ENCODE measurements around the gene SLBP. TPM values are rescaled to one million over a fixed set of nuclear protein-coding genes. Genes with fewer than 3 reads are reported as not detected.

The SLBP gene
- total RNA-seq, 1 donor, result 61.9 TPM

DNA sequence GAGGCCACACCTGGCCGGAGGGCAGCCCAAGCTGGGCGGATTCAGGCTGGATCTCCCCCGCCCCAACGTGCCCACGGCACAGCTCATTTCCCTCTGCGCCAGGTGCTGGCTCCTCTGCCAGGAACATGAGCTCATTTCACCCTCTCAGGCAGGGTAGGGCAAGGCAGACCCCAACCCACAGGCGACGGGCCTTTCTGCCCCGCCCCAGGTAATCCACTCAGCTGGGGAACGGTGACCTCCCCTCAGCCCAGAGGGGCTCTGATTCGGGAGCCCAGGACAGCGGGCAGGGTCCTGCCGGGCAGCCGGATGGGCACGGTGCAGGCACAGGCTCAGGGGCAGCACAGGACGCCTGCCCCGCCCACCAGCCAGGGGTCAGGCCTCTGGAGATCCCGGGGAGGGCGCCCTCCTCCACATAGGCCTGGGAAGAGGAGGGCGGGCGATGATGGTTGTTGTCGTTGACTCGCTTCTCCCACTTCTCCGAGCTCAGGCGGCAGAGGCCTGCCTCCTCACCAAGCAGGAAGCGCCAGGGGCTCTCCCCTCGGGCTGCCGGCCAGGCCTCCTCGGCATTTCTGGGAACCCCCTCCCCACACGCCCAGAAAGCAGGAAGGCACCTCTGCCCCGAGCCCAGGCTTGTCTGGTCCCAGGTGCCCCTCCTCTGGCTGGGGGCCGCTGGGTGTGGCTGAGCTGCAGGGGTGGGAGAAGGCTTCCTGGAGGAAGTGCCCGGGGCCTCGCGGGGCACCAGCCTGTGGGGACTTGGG is 40.3 kb upstream of the SLBP start:
- H3K4me3 ChIP-seq (ENCODE audit: low read length), result no peak overlapping the region

DNA sequence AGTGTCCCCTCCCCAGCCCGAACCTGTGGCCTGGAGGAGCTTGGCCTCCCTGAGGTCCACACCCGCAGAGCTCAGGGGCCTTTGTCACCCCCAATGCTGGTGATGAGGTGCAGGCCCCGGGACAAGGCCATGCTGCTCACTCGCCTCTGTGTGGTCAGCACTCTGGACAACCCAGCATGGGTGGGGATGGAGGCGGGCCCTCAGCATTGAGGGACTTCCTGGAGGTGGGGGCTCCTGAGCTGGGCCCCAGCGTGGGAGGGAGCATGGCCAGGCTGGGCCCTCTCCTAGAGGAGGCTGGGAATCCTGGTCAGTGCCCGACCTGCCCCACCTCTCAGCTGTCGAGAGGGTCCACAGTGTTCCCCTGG is 39.8 kb upstream of the SLBP start:
- Histone ChIP-seq H3K27me3 (ENCODE audit: insufficient read depth, low read length) (no peaks in the 10 kb centered on the region), H3K4me3 (ENCODE audit: low read length) (no peak overlapping the region), H3K4me1 (ENCODE audit: insufficient read depth, low read length) (peaks cover 21% of the 10 kb centered on the region), H3K9me3 (ENCODE audit: low read depth, low read length) (no peaks in the 10 kb centered on the region)

More for the DNA sequence above, 40.3 kb upstream of the SLBP start:
- no peaks in the 10 kb centered on the region for H3K9me3 ChIP-seq (ENCODE audit: low read depth, low read length)
- peaks cover 21% of the 10 kb centered on the region for H3K4me1 ChIP-seq (ENCODE audit: insufficient read depth, low read length)
- H3K27me3 ChIP-seq (ENCODE audit: insufficient read depth, low read length), result no peaks in the 10 kb centered on the region

DNA sequence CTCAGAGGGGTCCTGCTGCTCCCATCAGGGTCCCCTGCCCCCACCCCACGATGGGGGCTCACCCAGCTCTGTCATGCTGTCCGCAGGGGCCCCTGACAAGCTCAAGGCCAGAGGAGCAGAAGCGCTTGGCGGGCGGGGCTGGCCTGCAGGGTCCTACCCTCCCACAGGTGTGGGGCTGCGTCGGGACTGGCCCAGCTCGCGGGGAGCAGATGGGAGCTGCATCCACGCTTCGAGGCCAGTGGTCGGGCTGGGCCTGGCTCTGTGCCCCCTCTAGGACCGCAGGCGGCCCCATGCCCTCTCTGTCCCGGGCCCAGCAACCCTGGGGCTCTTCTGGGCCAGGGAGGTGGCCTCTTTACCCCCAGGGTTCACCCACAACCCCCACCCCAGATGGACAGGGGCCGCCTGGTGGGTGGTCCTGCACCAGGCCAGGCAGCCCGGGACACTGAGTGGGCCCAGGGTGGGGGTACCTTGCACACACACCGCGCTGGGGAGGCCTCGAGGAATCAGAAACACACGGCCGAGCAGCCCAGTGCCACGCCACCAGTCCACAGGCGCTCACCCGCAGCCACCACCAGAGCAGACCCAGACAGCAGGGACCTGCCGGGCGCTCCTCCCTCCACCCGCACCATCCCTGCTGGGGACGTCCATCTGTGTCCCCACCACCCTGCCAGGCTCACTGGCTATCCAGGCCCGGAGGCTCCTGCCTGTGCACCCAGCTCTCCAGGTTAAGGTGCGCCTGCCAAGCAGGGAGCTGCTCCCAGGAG is 39.2 kb upstream of the SLBP start:
- H3K4me1 ChIP-seq (ENCODE audit: insufficient read depth, low read length), result peaks cover 21% of the 10 kb centered on the region
- H3K9me3 ChIP-seq (ENCODE audit: low read depth, low read length), result no peaks in the 10 kb centered on the region
- no peaks in the 10 kb centered on the region for H3K27me3 ChIP-seq (ENCODE audit: insufficient read depth, low read length)
- no peak overlapping the region for H3K4me3 ChIP-seq (ENCODE audit: low read length)

DNA sequence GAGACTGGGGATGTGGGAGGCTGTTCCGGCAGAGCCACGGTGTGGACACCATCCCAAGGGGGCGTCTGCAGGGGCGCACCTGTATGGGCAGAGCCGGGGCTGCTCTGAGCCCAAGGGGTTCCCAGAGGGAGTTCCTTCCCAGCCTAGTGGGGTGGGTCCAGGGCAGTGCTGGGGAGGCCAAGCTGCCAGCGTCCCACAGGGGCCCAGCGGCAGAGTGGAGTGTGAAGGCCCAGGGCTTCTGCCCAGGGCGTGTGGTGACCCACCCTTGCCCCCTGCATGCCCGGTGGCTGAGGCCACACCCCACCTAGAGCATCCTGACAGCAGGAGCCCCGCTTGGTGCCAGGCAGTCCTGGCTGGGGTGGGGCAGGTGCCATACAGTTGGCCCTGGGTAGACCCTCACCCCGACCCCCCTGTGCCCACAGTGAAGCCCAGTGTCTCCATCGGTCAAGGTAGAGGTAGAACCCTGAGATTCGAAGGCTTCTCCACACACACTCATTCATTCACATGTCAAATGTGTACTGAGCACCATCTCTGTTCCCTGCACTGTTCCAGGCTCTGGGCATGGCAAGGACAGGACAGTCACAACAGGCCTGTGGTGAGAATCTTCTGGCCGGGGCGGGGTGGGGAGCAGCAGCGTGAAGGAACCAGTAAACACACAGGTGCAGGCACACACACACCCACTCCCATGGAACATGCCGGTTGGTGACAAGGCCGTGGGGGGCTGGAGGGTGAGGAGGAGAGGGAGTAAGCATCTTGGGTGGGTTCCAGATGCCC is 38.4 kb upstream of the SLBP start:
- Histone ChIP-seq H3K4me1 (ENCODE audit: insufficient read depth, low read length) (peaks cover 21% of the 10 kb centered on the region), H3K27me3 (ENCODE audit: insufficient read depth, low read length) (no peaks in the 10 kb centered on the region), H3K9me3 (ENCODE audit: low read depth, low read length) (no peaks in the 10 kb centered on the region), H3K4me3 (ENCODE audit: low read length) (no peak overlapping the region)

DNA sequence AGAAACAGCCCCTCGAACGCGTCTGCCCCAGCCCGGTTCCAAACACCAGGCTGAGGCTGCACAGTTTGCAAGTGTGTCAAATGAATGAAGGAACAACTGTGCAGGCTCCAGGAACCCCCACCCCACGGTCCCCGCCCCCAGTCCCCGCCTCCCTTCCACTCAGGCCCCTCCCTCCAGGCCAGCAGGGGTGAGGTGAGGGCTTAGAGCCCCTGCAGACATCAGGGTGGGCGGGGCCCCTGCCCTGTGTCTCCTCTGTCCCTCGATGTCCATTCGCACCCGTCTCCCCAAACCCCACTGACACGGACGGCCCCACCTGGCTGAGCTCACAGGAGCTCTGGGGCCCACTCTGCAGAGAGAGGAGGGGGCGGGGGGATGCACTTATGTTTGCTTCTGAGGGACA is 37.7 kb upstream of the SLBP start:
- Histone ChIP-seq H3K4me3 (ENCODE audit: low read length) (no peak overlapping the region), H3K27me3 (ENCODE audit: insufficient read depth, low read length) (no peaks in the 10 kb centered on the region), H3K9me3 (ENCODE audit: low read depth, low read length) (no peaks in the 10 kb centered on the region), H3K4me1 (ENCODE audit: insufficient read depth, low read length) (peaks cover 21% of the 10 kb centered on the region)

DNA sequence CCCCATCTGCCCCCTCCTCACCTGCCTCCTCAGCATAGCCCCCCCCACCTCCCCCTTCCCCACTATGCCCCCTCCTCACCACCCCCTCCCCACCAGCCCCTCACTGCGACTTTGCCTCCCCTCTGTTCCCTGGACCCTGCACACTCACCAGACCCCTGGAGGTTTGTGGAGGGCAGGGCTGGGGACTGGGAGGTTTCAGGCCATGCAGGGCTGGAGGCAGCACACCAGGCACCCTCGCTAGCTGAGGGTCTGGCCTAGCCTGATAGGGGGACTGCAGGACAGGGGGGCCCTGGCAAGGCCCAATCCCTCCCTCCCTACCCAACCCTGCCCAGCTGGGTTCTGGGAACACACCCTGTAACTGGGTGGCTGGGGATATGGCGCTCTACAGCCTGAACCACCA is 37.3 kb upstream of the SLBP start:
- Histone ChIP-seq H3K27me3 (ENCODE audit: insufficient read depth, low read length) (no peaks in the 10 kb centered on the region), H3K4me1 (ENCODE audit: insufficient read depth, low read length) (peaks cover 21% of the 10 kb centered on the region), H3K4me3 (ENCODE audit: low read length) (no peak overlapping the region)

DNA sequence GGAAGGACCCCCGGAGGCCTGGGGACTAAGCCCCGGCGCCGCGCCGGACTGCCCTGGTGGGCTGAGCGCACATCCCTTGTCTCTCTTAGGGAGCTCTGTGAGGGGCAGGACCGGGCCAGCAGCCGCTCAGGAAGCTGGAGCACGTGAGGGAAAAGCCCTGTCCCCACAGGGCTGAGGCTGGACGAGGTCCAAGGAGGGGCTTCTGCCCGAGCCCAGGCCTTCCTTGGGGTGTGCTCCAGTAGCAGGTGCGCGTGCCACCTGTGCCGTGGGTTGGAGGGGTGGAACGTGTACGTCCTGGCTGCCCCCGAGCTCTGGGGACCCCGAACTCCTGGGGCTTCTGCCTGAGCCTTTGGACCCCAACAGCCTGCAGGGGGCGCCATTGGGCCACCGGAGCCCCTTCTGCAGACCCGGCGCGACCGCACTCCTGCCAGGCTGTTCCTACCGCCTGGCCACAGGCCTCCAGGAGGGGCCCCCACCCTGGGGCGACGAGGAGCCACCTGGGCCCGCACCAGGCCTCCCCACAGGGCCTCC is 36.4 kb upstream of the SLBP start:
- Histone ChIP-seq H3K27me3 (ENCODE audit: insufficient read depth, low read length) (no peaks in the 10 kb centered on the region), H3K4me1 (ENCODE audit: insufficient read depth, low read length) (peaks cover 20% of the 10 kb centered on the region), H3K4me3 (ENCODE audit: low read length) (no peak overlapping the region), H3K9me3 (ENCODE audit: low read depth, low read length) (no peaks in the 10 kb centered on the region)

More for the DNA sequence above, 37.3 kb upstream of the SLBP start:
- H3K9me3 ChIP-seq (ENCODE audit: low read depth, low read length), result no peaks in the 10 kb centered on the region

DNA sequence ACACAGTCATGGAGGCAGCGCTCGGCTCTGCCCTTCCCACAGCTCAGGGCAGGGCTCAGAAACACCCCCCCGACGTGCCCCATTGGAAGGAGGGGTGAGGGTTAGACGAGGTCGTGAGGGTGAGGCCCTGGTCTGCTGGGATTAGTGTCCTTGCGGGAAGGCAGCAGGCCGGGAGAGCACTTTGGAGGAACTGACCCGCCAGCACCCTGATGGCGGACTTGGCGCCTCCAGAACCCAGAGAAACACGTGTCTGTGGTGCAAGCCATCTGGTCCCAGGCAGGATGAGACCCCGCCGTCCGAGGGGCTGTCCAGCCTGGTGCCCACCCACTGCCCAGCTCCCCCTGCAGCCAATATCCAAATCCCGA is 35.5 kb upstream of the SLBP start:
- H3K27me3 ChIP-seq (ENCODE audit: insufficient read depth, low read length), result no peaks in the 10 kb centered on the region
- H3K9me3 ChIP-seq (ENCODE audit: low read depth, low read length), result no peaks in the 10 kb centered on the region
- no peak overlapping the region for H3K4me3 ChIP-seq (ENCODE audit: low read length)
- peaks cover 11% of the 10 kb centered on the region for H3K4me1 ChIP-seq (ENCODE audit: insufficient read depth, low read length)

DNA sequence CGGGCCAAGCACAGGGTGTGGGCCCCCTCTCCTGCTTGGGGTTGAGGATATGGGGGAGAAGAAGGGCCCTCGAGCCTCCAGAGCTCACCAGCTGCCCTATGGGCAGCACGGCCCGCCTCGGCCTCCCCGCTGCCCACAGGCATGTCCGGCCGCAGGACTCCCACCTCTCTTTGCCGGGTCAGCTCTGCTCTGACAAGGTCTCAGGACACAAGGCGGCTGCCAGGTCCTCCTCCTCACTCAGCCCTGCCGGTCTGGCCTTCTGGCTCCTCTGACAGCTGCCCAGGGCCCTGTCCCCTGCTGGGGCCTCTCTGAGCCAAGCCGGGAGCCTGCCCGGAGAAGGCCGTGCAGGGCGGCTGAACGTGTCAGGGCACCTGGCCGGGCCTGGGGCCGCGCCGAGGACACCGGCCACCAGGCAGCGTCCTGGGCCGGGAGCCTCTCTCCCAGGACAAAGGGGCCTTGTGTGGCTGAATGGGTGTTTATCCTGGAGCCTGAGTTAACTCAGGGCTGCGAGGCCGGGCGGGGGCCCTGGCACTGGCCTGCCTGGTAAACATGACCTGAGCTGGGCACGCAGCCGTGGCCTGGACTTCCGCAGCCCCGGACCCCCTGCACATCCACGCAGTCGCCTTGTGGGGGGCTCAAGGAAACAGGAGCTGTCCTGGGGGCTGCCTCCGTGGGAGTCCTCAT is 34.9 kb upstream of the SLBP start:
- Histone ChIP-seq H3K9me3 (ENCODE audit: low read depth, low read length) (no peaks in the 10 kb centered on the region), H3K27me3 (ENCODE audit: insufficient read depth, low read length) (no peaks in the 10 kb centered on the region), H3K4me1 (ENCODE audit: insufficient read depth, low read length) (peaks cover 6% of the 10 kb centered on the region), H3K4me3 (ENCODE audit: low read length) (no peak overlapping the region)

DNA sequence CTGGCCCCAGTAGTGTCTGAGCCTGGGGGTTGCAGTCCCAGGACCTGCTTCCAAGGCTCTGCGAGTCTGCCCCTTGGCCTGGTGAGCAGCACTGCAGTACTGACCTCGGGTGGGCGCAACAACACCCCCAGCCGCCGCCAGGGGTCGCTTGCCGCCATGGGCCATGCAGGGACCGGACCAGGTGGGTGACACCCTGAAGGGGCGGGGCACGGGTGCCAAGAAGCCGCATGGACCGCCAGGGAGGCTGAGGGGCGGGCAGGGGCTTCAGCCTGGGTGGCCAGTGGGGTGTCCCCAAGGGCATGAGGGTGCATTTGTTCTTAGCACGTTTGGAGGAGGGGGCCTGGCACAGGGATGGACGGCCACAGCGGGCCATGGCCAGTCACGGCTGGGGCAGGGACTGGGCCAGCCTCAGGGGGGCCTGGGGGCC is 34.2 kb upstream of the SLBP start:
- Histone ChIP-seq H3K4me3 (ENCODE audit: low read length) (no peak overlapping the region), H3K27me3 (ENCODE audit: insufficient read depth, low read length) (no peaks in the 10 kb centered on the region), H3K4me1 (ENCODE audit: insufficient read depth, low read length) (peaks cover 4% of the 10 kb centered on the region), H3K9me3 (ENCODE audit: low read depth, low read length) (no peaks in the 10 kb centered on the region)

DNA sequence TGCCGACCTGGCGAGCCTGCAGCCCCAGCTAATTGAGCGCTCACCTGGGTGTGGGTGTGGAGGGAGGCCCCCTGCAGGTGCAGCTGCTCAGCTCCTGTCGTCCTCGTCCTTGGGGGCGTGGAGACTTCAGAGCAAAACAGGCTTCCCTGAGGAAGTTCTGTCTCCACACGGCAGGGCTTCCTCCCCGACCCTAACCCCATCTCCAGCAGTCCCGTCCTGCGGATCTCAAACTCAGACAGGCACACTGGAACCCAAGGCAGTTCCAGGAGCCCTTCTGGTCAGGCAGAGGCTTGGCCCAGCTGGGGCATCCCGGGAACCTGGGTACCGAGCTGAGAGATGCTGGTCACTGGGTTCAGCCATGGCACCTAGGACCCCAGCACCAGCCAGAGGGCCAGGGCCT is 33.6 kb upstream of the SLBP start:
- no peaks in the 10 kb centered on the region for H3K9me3 ChIP-seq (ENCODE audit: low read depth, low read length)
- no peak overlapping the region for H3K4me3 ChIP-seq (ENCODE audit: low read length)
- no peaks in the 10 kb centered on the region for H3K27me3 ChIP-seq (ENCODE audit: insufficient read depth, low read length)
- H3K4me1 ChIP-seq (ENCODE audit: insufficient read depth, low read length), result peaks cover 4% of the 10 kb centered on the region

DNA sequence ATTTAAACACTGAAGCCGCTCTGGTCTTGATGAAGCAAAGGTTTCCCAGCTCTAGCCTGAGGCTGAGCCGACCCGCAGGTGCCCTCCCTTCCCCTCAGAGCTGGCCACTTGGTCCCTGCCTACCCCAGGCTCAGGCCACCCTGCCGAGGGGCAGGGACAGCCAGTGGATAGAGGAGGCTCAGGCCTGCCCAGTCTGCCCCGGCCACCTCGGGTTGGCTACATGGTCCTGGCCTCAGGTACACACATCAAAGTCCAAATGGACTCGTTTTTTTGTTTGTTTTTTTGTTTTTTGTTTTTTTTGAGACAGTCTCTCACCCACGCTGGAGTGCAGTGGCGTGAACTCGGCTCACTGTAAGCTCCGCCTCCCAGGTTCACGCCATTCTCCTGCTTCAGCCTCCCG is 33.0 kb upstream of the SLBP start:
- no peaks in the 10 kb centered on the region for H3K9me3 ChIP-seq (ENCODE audit: low read depth, low read length)
- H3K27me3 ChIP-seq (ENCODE audit: insufficient read depth, low read length), result no peaks in the 10 kb centered on the region
- peaks cover 4% of the 10 kb centered on the region for H3K4me1 ChIP-seq (ENCODE audit: insufficient read depth, low read length)
- no peak overlapping the region for H3K4me3 ChIP-seq (ENCODE audit: low read length)

DNA sequence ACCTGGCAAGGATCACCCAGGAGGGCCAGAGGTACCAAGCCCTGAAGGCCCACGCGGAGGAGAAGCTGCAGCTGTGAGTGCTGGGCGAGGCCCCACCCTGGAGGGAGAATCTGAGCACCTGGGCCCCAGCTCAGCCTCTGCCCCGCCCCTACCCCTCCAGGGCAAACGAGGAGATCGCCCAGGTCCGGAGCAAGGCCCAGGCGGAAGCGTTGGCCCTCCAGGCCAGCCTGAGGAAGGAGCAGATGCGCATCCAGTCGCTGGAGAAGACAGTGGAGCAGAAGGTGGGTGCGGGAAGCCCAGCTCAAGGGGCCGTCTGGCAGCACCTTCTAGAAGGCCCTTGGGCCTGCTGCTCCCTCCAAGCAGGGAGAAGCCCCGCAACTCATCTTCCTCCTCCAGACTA is 32.4 kb upstream of the SLBP start:
- Histone ChIP-seq H3K9me3 (ENCODE audit: low read depth, low read length) (no peaks in the 10 kb centered on the region), H3K4me1 (ENCODE audit: insufficient read depth, low read length) (peaks cover 4% of the 10 kb centered on the region), H3K27me3 (ENCODE audit: insufficient read depth, low read length) (no peaks in the 10 kb centered on the region), H3K4me3 (ENCODE audit: low read length) (no peak overlapping the region)

DNA sequence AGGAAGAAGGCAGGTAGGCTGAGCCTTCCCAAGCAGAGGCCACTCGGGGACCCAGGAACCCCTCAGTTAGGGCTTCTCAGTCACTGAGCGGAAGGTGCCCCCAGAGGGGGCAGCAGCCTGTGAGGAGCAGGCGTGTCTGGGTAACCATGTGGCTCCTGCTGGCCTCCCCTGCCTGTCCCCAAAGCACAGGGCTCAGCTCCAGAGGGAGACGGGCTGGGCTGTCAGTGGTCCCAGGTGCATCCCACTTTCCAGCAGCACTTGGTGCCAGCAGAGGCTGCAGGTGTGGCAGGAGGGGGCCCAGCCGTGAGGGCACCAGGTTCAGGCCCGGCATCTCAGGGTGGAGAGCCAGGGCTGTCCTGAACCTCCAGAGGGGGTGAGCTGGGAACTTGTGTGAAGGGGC is 31.9 kb upstream of the SLBP start:
- Histone ChIP-seq H3K4me3 (ENCODE audit: low read length) (no peak overlapping the region), H3K27me3 (ENCODE audit: insufficient read depth, low read length) (no peaks in the 10 kb centered on the region), H3K4me1 (ENCODE audit: insufficient read depth, low read length) (peaks cover 4% of the 10 kb centered on the region), H3K9me3 (ENCODE audit: low read depth, low read length) (no peaks in the 10 kb centered on the region)

DNA sequence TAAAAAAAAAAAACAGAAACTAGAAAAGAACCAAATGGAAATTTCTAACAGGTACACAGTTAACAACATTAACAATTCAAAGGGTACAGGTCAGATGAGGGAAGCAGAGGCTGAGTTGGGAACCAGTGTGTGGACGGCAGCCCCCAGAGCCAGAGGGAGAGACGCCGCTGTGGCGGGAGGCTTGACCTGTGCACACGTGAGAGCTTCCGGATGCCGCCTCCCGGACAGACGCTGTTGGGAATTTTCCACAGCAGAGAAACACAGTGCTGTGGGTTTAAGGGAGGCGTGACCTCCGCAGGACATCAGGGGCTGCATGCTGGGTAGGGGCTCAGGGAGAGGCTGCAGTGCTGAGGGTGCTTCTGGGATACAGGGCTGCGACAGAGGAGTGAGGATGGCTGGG is 31.4 kb upstream of the SLBP start:
- Histone ChIP-seq H3K9me3 (ENCODE audit: low read depth, low read length) (no peaks in the 10 kb centered on the region), H3K4me3 (ENCODE audit: low read length) (no peak overlapping the region), H3K4me1 (ENCODE audit: insufficient read depth, low read length) (peaks cover 3% of the 10 kb centered on the region), H3K27me3 (ENCODE audit: insufficient read depth, low read length) (no peaks in the 10 kb centered on the region)
